Osteoblast (primary cell): ENCODE measurements around the gene KBTBD7. TPM values are rescaled to one million over a fixed set of nuclear protein-coding genes. Genes with fewer than 3 reads are reported as not detected.

ENCODE experiments used
- DNase-seq: peaks from one replicate; pipeline ENCODE4 v3.0.0; 2011; ENCODE audit warnings: low spot score, mixed read lengths; ENCODE audit not compliant: insufficient read length; ENCODE audit errors: missing footprints
- H2AFZ ChIP-seq: 2 replicates; pipeline ENCODE4 v1.6.0; 2011; ENCODE audit warnings: mild to moderate bottlenecking, low read length
- H3K27ac ChIP-seq: 2 replicates; pipeline ENCODE4 v1.5.1; 2011; ENCODE audit warnings: mild to moderate bottlenecking, low read depth, low read length, moderate library complexity
- H3K27me3 ChIP-seq: 2 replicates; pipeline ENCODE4 v1.6.0; 2012; ENCODE audit warnings: mild to moderate bottlenecking, control low read depth, inconsistent platforms, low read length, moderate library complexity; ENCODE audit not compliant: insufficient read depth
- H3K36me3 ChIP-seq: 2 replicates; pipeline ENCODE4 v1.5.1; 2011; ENCODE audit warnings: mild to moderate bottlenecking, low read length, control low read depth, moderate library complexity; ENCODE audit not compliant: insufficient read depth
- H3K4me1 ChIP-seq: 2 replicates; pipeline ENCODE4 v1.5.1; 2011; ENCODE audit warnings: mild to moderate bottlenecking, low read length, control low read depth, moderate library complexity; ENCODE audit not compliant: insufficient read depth
- H3K4me2 ChIP-seq: 2 replicates; pipeline ENCODE4 v1.6.0; 2011; ENCODE audit warnings: mild to moderate bottlenecking, low read length; ENCODE audit not compliant: insufficient read depth
- H3K4me3 ChIP-seq: fragments of 200-600 bp; sonication (generic); 3 replicates; pipeline ENCODE4 v1.5.1; 2012; ENCODE audit warnings: mild to moderate bottlenecking, low read length, inconsistent platforms; ENCODE audit not compliant: insufficient read depth
- H3K79me2 ChIP-seq: 2 replicates; pipeline ENCODE4 v1.6.0; 2012; ENCODE audit warnings: mild to moderate bottlenecking, low read length, control low read depth, inconsistent platforms; ENCODE audit not compliant: insufficient read depth
- H3K9me3 ChIP-seq: 2 replicates; pipeline ENCODE4 v1.5.1; 2011; ENCODE audit warnings: low read depth, low read length, control low read depth
- H4K20me1 ChIP-seq: 2 replicates; pipeline ENCODE4 v1.6.0; 2012; ENCODE audit warnings: mild to moderate bottlenecking, low read length, control low read depth; ENCODE audit not compliant: insufficient read depth
- total RNA-seq: library from RNA; depleted of rRNA; stranded (reverse); fragments of >200 nt; gene quantifications from 2 replicates; pipeline ENCODE4 v1.2.3, GENCODE V29; 2012
- TF ChIP-seq, protein P1 (sequence below): IDR thresholded peaks from 2 replicates; pipeline ENCODE4 v1.5.1; 2011; ENCODE audit warnings: mild to moderate bottlenecking, low read depth, low read length, moderate library complexity; ENCODE audit errors: extremely low read depth

Gene KBTBD7
- total RNA-seq, 1 donor, result 5.4 TPM

DNA sequence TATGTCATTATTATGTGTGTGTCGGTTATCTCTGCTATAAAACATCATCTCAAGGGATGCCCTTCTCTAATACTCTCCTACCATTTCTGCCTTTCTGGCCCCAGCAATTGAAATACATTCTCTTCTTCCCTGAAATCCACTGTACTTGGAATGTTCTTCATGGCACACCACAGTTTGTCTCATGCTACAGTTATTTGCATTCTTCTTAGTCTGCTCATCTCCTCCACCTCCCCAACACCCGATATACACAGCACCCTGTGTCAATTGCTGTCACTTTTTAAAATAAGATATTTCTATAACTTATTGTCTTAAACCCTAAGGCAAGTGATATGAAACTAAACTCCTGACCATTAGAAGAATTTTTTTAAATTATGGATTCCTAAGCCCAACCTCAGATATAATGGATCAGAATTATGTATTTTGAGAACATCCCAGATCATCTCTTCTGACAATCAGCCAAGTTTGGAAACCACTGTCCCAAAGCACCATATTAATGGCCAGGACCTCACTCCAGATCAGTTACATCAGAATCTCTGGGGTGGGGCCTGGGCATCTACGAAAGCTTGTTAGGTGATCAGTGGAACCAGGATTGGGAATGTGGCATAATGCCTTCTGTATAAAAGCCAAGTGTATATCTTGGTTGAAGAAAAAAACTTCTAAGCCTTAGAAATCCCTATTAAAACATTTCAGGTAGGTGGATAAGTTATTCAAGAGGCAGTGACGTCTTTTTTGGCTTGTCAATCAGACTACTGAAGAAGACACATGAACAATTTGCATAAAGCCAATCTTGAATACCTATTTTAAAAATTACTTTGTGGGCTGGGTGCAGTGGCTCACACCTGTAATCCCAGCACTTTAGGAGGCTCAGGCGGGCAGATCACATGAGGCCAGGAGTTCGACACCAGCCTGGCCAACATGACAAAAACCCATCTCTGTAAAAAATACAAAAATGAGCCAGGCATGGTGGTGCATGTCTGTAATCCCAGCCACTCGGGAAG is 30.0 kb upstream of the KBTBD7 start:
- Histone ChIP-seq H4K20me1 (no peaks in the 10 kb centered on the region), H3K27ac (peak overlapping the region; percentile 62), H3K4me2 (peak overlapping the region; percentile 60), H3K79me2 (no peaks in the 10 kb centered on the region), H3K4me3 (peak overlapping the region; percentile 33), H3K27me3 (no peaks in the 10 kb centered on the region), H3K36me3 (no peaks in the 10 kb centered on the region), H3K4me1 (peaks cover 14% of the 10 kb centered on the region), H3K9me3 (no peaks in the 10 kb centered on the region), H2AFZ (no peak overlapping the region)
- TF ChIP-seq, protein P1, sequence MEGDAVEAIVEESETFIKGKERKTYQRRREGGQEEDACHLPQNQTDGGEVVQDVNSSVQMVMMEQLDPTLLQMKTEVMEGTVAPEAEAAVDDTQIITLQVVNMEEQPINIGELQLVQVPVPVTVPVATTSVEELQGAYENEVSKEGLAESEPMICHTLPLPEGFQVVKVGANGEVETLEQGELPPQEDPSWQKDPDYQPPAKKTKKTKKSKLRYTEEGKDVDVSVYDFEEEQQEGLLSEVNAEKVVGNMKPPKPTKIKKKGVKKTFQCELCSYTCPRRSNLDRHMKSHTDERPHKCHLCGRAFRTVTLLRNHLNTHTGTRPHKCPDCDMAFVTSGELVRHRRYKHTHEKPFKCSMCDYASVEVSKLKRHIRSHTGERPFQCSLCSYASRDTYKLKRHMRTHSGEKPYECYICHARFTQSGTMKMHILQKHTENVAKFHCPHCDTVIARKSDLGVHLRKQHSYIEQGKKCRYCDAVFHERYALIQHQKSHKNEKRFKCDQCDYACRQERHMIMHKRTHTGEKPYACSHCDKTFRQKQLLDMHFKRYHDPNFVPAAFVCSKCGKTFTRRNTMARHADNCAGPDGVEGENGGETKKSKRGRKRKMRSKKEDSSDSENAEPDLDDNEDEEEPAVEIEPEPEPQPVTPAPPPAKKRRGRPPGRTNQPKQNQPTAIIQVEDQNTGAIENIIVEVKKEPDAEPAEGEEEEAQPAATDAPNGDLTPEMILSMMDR, result no peak
- DNase-seq, result peak; percentile 85

DNA sequence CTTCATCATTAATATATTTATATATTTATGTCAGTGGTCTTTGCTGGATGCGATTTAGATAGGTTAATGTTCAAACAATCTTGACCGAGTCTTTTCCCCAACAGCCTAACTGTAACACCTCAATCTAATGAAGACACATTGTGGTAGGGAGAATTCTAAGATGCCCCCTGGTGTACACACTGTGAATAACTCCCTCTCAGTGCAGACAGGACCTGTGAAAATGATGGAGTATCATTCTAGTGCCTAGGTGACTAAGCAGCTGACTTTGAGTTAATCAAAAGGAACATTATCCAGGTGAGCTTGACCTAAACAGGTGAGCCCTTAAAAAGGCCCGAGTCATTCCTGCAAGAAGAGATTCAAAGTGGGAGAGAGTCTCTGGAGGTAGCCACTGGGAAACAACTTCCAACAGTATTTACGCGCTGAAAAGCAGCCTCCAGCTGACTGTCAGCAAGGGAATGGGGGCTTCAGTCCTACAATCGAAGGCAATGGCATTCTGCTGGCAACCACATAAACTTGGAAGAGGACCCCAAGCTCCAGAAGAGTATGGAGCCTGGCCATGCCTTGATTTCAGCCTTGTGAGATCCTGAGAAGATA is 28.0 kb upstream of the KBTBD7 start:
- H4K20me1 ChIP-seq, result no peaks in the 10 kb centered on the region
- H3K27me3 ChIP-seq, result no peaks in the 10 kb centered on the region
- TF ChIP-seq, protein P1, result peak; percentile 85
- DNase-seq, result peak; percentile 71
- no peak overlapping the region for H3K4me3 ChIP-seq
- H3K4me2 ChIP-seq, result no peak overlapping the region
- peaks cover 14% of the 10 kb centered on the region for H3K4me1 ChIP-seq
- H3K79me2 ChIP-seq, result no peaks in the 10 kb centered on the region
- H3K27ac ChIP-seq, result no peak overlapping the region
- no peaks in the 10 kb centered on the region for H3K36me3 ChIP-seq
- no peaks in the 10 kb centered on the region for H3K9me3 ChIP-seq
- no peak overlapping the region for H2AFZ ChIP-seq

DNA sequence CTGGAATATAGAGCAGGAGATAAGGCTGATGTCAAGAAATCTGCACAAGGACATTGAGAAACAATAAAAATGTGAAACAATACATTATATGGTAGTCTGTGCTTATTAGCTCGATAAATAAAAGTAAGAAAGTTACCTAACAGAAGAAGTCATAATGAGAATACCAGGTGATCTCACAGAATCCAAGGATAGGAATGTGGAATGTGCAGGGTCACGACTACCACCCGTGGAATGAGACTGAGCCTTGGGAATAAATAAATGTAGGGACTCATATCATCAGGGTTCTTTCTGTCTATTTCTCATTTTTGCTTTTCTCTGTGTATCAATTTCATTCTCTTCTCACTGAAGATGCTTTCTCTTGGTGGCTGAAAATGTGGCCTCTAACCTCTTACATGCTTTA is 26.0 kb upstream of the KBTBD7 start:
- no peak overlapping the region for H3K4me2 ChIP-seq
- peaks cover 22% of the 10 kb centered on the region for H3K4me1 ChIP-seq
- no peak overlapping the region for H2AFZ ChIP-seq
- H3K36me3 ChIP-seq, result no peaks in the 10 kb centered on the region
- H3K79me2 ChIP-seq, result no peaks in the 10 kb centered on the region
- H3K27me3 ChIP-seq, result no peaks in the 10 kb centered on the region
- H4K20me1 ChIP-seq, result no peaks in the 10 kb centered on the region
- no peak for DNase-seq
- H3K9me3 ChIP-seq, result no peaks in the 10 kb centered on the region
- TF ChIP-seq, protein P1, result no peak
- H3K27ac ChIP-seq, result no peak overlapping the region
- no peak overlapping the region for H3K4me3 ChIP-seq

DNA sequence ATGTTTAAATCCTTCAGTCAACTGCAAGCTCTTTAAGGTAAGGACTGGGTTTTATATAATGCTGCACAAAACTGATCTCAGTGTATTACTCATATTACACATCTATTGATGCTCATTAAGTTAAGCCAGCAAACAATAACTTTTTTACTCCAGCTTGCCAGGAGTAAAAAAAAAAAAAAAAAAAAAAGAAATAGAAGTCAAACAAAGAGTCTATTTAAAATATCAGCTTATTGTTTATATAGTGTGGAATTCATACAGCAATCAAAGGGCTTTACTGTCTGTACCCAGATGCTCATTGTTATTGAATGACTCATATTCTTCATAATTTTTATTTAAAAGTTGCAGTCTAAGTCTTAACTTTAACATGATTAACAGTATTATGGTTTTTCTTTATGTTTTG is 21.8 kb upstream of the KBTBD7 start:
- no peaks in the 10 kb centered on the region for H4K20me1 ChIP-seq
- H2AFZ ChIP-seq, result no peak overlapping the region
- no peaks in the 10 kb centered on the region for H3K79me2 ChIP-seq
- DNase-seq, result peak; percentile 56
- H3K4me1 ChIP-seq, result peaks cover 8% of the 10 kb centered on the region
- TF ChIP-seq, protein P1, result no peak
- no peak overlapping the region for H3K4me2 ChIP-seq
- no peaks in the 10 kb centered on the region for H3K36me3 ChIP-seq
- no peak overlapping the region for H3K27ac ChIP-seq
- H3K4me3 ChIP-seq, result no peak overlapping the region
- no peaks in the 10 kb centered on the region for H3K27me3 ChIP-seq
- H3K9me3 ChIP-seq, result no peaks in the 10 kb centered on the region
